Lower leg skin (tissue), 4 donors: Measurements from ENCODE around the gene UGT2B28. TPM values are rescaled to one million over a fixed set of nuclear protein-coding genes. Genes with fewer than 3 reads are reported as not detected.
"Not testable (repeated sequence)": the region's sequence is repeated elsewhere in the genome, so short reads cannot be mapped to it uniquely, and the experiment has no call there.

Experiments
- DNase-seq, 2 donors: peaks; one replicate each; pipeline ENCODE4 v3.0.0-alpha.2; 2019; ENCODE audit warnings: low spot score in 2 of 2
- H3K4me3 ChIP-seq: fragments of 200-600 bp; sonication (generic); 2 replicates; pipeline ENCODE4 v1.5.1; 2017; ENCODE audit warnings: mild to moderate bottlenecking, low read depth; ENCODE audit not compliant: poor library complexity, severe bottlenecking
- POLR2A ChIP-seq, 2 donors: fragments of 450-650 bp; IDR thresholded peaks; one replicate each; pipeline ENCODE4 v1.6.1; 2016 to 2017; ENCODE audit warnings: antibody characterized with exemption in 2 of 2, mild to moderate bottlenecking in 1 of 2, moderate library complexity in 1 of 2
- WGBS, 2 donors: methylation state at CpG; one replicate each; pipeline ENCODE4 v1.1.5; 2018; 5-methylcytosine and 5-hydroxymethylcytosine counted together
- intact Hi-C: fragments of 100-400 bp; cut with DNase I; formaldehyde crosslinking; loops from one replicate; pipeline ENCODE4 v1.15.0; 2023; ENCODE audit warnings: low total_unique reads
- total RNA-seq, 4 donors: library from RNA; depleted of rRNA; stranded (reverse); fragments of >200 nt; gene quantifications; one replicate each; pipeline ENCODE4 v1.1.0, GENCODE V29; 2016
- TF ChIP-seq, protein P1 (sequence below), 3 donors: fragments of 450-650 bp; IDR thresholded peaks; one replicate each; pipeline ENCODE4 v1.5.1; 2016; ENCODE audit warnings: antibody characterized with exemption in 3 of 3, mild to moderate bottlenecking in 3 of 3, moderate library complexity in 2 of 3

Gene UGT2B28
- under 1 TPM in 1 of 4 donors, not detected in 3; 0.13 TPM for total RNA-seq

- WGBS, 2 donors, result 87 to 91% methylated on average over 4 of the region's 4 CpGs
- DNase-seq, intact Hi-C loops, H3K4me3 ChIP-seq: not testable (repeated sequence)
Observed at GRCh38 chr4:69280081-69280480, at the start of gene UGT2B28. TSS of gene UGT2B28 (plus strand) at chr4:69280475. CDS start at chr4:69280501, 26 bp downstream.

DNA sequence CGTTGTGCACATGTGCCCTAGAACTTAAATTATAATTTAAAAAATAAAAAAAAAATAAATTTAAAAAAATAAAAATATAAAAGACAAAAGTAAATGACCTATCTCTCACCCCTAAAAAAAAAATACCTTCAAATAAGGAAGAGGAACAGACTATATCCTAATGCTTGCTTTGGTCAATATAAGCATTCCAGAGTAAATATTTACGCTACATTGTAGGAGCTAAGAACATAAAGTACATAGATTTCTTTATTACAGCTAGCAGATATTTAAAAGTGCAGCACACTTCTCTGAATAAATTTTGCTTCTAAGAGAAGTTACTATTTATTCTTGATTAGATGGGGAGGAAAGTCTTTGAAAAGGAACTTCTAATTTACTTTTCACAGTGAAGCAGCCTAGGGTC, 41.2 kb upstream of the UGT2B28 start:
- no peak overlapping the region for H3K4me3 ChIP-seq
- 82 to 92% methylated on average over 2 of the region's 2 CpGs for WGBS, 2 donors
- intact Hi-C loops, result no loop called here

DNA sequence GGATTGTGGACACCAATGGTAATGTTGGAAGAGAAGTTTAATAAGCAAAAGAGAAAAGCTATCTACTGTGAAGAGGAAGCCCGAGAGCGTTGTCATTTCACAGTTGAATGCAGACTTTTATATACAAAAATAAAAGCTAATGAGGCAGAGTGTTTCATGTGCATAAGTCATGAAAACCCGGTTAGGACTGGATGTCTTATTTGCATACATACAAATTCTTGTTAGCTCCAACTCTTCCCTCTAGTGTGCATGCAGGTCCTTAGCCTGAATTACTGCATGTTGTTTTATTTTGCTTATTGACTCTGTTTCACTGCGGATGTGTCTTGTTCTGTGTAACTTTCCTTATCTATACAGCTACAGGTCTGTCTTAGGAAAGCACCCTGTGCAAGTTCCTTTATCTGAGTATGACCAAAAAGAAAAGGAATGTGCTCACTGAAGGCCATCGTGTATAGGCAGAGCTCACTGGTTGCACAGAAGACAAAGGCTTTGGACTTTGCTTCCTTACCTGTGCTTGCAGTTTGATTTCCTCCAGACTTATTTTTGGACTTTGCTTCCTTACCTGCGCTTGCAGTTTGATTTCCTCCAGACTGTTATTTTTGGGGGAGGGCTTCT, 40.6 kb upstream of the UGT2B28 start:
- 82 to 85% methylated on average over 6 of the region's 6 CpGs for WGBS, 2 donors
- no peak overlapping the region for H3K4me3 ChIP-seq
- DNase-seq, result no peak
- TF ChIP-seq POLR2A (IDR thresholded peaks at IDR 0.05), result no peak
- TF ChIP-seq, protein P1, sequence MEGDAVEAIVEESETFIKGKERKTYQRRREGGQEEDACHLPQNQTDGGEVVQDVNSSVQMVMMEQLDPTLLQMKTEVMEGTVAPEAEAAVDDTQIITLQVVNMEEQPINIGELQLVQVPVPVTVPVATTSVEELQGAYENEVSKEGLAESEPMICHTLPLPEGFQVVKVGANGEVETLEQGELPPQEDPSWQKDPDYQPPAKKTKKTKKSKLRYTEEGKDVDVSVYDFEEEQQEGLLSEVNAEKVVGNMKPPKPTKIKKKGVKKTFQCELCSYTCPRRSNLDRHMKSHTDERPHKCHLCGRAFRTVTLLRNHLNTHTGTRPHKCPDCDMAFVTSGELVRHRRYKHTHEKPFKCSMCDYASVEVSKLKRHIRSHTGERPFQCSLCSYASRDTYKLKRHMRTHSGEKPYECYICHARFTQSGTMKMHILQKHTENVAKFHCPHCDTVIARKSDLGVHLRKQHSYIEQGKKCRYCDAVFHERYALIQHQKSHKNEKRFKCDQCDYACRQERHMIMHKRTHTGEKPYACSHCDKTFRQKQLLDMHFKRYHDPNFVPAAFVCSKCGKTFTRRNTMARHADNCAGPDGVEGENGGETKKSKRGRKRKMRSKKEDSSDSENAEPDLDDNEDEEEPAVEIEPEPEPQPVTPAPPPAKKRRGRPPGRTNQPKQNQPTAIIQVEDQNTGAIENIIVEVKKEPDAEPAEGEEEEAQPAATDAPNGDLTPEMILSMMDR (IDR thresholded peaks at IDR 0.05), result no peak
- intact Hi-C loops, result no loop called here

More for the DNA sequence above, 41.2 kb upstream of the UGT2B28 start:
- DNase-seq, result no peak
- TF ChIP-seq POLR2A (IDR thresholded peaks at IDR 0.05), result no peak
- TF ChIP-seq, protein P1 (IDR thresholded peaks at IDR 0.05), result no peak

DNA sequence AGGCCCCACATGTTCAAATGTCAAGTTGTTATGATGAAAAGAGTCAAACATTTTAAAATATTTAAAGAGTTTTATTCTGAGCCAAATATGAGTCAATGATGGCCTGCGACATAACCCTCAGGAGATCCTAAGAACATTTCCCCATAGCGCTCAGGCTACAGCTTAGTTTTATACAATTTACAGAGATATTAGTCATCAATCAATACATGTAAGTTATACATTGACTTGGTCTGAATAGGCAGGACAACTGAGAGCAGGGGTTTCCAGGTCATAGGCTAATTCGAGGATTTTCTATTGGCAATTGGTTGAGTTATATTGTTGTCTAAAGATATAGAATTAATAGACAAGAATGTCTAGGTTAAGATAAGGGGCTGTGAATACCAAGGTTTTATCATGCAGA, 39.5 kb upstream of the UGT2B28 start:
- DNase-seq, intact Hi-C loops, H3K4me3 ChIP-seq: not testable (repeated sequence)
- WGBS, 2 donors, result 85 to 87% methylated on average over 3 of the region's 3 CpGs

- intact Hi-C loops, DNase-seq, H3K4me3 ChIP-seq: not testable (repeated sequence)
- WGBS, 2 donors, result 76 to 85% methylated on average over 2 of the region's 2 CpGs
Observed at GRCh38 chr4:69241746-69242145, 38.5 kb upstream of the UGT2B28 start.

DNA sequence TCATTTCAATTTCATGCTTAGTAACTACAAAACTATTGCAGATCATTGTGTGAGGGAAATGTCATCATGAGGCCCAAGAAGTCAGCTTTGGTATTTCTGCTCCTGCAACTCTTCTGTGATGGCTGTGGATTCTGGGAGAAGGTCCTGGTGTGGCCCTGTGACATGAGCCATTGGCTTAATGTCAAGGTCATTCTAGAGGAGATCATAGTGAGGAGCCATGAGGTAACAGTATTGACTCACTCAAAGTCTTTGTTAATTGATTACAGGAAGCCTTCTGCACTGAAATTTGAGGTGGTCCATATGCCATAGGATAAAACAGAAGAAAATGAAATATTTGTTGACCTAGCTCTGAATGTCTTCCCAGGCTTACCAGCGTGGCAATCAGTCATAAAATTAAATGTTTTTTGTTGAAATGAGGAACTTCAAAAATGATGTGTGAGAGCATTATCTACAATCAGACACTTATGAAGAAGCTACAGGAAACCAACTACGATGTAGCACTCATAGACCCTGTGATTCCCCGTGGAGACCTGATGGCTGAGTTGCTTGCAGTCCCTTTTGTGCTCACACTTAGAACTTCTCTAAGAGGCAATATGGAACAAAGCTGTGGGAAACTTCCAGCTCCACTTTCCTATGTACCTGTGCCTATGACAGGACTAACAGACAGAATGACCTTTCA, 37.6 kb upstream of the UGT2B28 start:
- H3K4me3 ChIP-seq, DNase-seq, intact Hi-C loops: not testable (repeated sequence)
- 71 to 77% methylated on average over 3 of the region's 3 CpGs for WGBS, 2 donors

DNA sequence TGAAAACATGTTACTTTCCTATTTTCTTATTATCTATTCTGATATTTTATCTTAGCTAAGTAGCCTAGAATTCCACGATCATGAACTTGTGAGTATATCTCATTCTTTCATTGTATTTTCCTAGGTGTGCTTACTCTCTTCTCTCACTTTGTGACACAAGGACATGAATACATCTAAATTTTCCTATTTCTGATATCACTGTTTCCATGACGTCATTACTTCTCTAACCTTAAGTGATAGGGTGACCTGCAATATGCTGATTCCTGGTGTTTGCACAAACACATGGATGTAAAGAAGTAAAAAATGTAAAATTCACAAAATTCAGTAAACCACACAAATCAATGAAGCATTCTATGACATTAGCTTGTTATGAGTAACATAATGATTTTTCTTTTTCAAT, 29.4 kb upstream of the UGT2B28 start:
- DNase-seq, H3K4me3 ChIP-seq, intact Hi-C loops: not testable (repeated sequence)
- WGBS, 2 donors, result 81 to 85% methylated on average over 2 of the region's 2 CpGs

- 78 to 82% methylated on average over 3 of the region's 3 CpGs for WGBS, 2 donors
- intact Hi-C loops, H3K4me3 ChIP-seq, DNase-seq: not testable (repeated sequence)
Observed at GRCh38 chr4:69253147-69253772, 27.0 kb upstream of the UGT2B28 start.

GRCh38 chr4:69268612-69269011, 11.7 kb upstream of the UGT2B28 start:
- peak in 1 of 2 donors; percentile 48 for DNase-seq
- WGBS, 2 donors, result 90 to 95% methylated on average over 7 of the region's 7 CpGs
- intact Hi-C loops, result loop anchor here (5.0 kb wide), 1 partner anchor 46 kb away; no protein-coding TSS in a partner anchor
- not testable (repeated sequence) for H3K4me3 ChIP-seq

- H3K4me3 ChIP-seq, DNase-seq, intact Hi-C loops: not testable (repeated sequence)
- WGBS, 2 donors, result 73 to 76% methylated on average over 4 of the region's 4 CpGs
Observed at GRCh38 chr4:69296356-69296755, 16.1 kb downstream of the UGT2B28 start.

DNA sequence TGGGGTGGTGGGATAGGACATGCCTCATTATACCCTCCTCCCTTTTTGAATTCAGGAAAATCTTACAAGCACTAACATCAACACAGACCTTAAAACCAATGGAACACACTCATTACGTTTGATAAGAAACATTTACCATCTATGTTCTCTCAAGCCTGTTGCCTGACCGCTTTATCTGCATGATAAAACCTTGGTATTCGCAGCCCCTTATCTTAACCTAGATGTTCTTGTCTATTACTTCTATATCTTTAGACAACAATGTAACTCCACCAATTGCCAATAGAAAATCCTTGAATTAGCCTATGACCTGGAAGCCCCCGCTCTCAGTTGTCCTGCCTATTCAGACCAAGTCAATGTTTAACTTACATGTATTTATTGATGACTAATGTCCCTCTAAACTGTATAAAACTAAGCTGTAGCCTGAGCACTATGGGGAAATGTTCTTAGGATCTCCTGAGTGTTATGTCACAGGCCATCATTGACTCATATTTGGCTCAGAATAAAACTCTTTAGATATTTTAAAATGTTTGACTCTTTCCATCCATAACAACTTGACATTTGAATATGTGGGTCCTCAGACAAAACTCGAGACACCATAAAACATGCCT, 28.3 kb downstream of the UGT2B28 start:
- H3K4me3 ChIP-seq, intact Hi-C loops, DNase-seq: not testable (repeated sequence)
- 77 to 81% methylated on average over 5 of the region's 5 CpGs for WGBS, 2 donors

- DNase-seq, H3K4me3 ChIP-seq, intact Hi-C loops: not testable (repeated sequence)
- WGBS, 2 donors, result 38 to 45% methylated on average over 5 of the region's 5 CpGs
Observed at GRCh38 chr4:69309549-69310076, 29.3 kb downstream of the UGT2B28 start.
